Neuronal stem cell (in vitro differentiated cells): ENCODE measurements around the gene MAST4.
A peak's percentile ranks its signal among the peaks of the same experiment; 100 is the strongest.

ENCODE experiments used
- DNase-seq: peaks from one replicate; pipeline ENCODE4 v3.0.0-alpha.2; 2013; ENCODE audit warnings: low spot score
- H2AFZ ChIP-seq: one replicate; pipeline ENCODE4 v1.6.1; 2013; ENCODE audit warnings: mild to moderate bottlenecking, low read length, inconsistent platforms
- H2AK5ac ChIP-seq: 2 replicates; pipeline ENCODE4 v1.6.1; 2013; ENCODE audit warnings: low read depth, mild to moderate bottlenecking, inconsistent platforms, low read length, moderate library complexity, mixed read lengths
- H2BK120ac ChIP-seq: 2 replicates; pipeline ENCODE4 v1.6.1; 2013; ENCODE audit warnings: low read depth, mild to moderate bottlenecking, inconsistent platforms, low read length, moderate library complexity, mixed read lengths
- H2BK12ac ChIP-seq: one replicate; pipeline ENCODE4 v1.6.1; 2013; ENCODE audit warnings: low read length, inconsistent platforms
- H2BK15ac ChIP-seq: 2 replicates; pipeline ENCODE4 v1.6.1; 2013; ENCODE audit warnings: mild to moderate bottlenecking, low read length, inconsistent platforms, mixed read lengths
- H2BK5ac ChIP-seq: one replicate; pipeline ENCODE4 v1.6.1; 2013; ENCODE audit warnings: inconsistent platforms, mild to moderate bottlenecking, low read length, moderate library complexity
- H3K14ac ChIP-seq: one replicate; pipeline ENCODE4 v1.6.1; 2013; ENCODE audit warnings: low read length, inconsistent platforms
- H3K18ac ChIP-seq: 2 replicates; pipeline ENCODE4 v1.6.1; 2013; ENCODE audit warnings: low read length, inconsistent platforms
- H3K23ac ChIP-seq: 2 replicates; pipeline ENCODE4 v1.6.1; 2013; ENCODE audit warnings: low read depth, mild to moderate bottlenecking, mixed read lengths, low read length, inconsistent platforms; ENCODE audit not compliant: poor library complexity
- H3K27ac ChIP-seq: replicated peaks from 3 replicates; pipeline ENCODE4 v1.5.1; 2013; ENCODE audit warnings: low read length, inconsistent platforms
- H3K27me3 ChIP-seq, 3 experiments: 2 replicates each; pipeline ENCODE4 v1.6.1; 2013; ENCODE audit warnings: low read length in 3 of 3, mild to moderate bottlenecking in 2 of 3, inconsistent platforms in 1 of 3, low read depth in 1 of 3, mixed read lengths in 1 of 3, moderate library complexity in 1 of 3; ENCODE audit not compliant: control insufficient read depth in 3 of 3, insufficient read depth in 3 of 3
- H3K36me3 ChIP-seq, 2 donors: replicated peaks in 1 of 2; 2 replicates each; pipeline ENCODE4 v1.6.1; 2013; ENCODE audit warnings: low read length in 2 of 2; ENCODE audit not compliant: control insufficient read depth in 2 of 2, insufficient read depth in 2 of 2
- H3K4ac ChIP-seq: 2 replicates; pipeline ENCODE4 v1.6.1; 2013; ENCODE audit warnings: inconsistent platforms, mild to moderate bottlenecking, low read length, moderate library complexity
- H3K4me1 ChIP-seq, 2 donors: 1 replicate in 1 of 2; 2 replicates in 1 of 2; pipeline ENCODE4 v1.6.1; 2013; ENCODE audit warnings: low read length in 2 of 2, low read depth in 1 of 2; ENCODE audit not compliant: control insufficient read depth in 2 of 2, insufficient read depth in 1 of 2
- H3K4me2 ChIP-seq: one replicate; pipeline ENCODE4 v1.6.1; 2013; ENCODE audit warnings: mild to moderate bottlenecking, low read length, inconsistent platforms; ENCODE audit not compliant: insufficient read depth, poor library complexity, severe bottlenecking
- H3K4me3 ChIP-seq, 2 donors: 2 replicates each; pipeline ENCODE4 v1.5.1; 2013; ENCODE audit warnings: low read length in 2 of 2, mild to moderate bottlenecking in 2 of 2, inconsistent platforms in 1 of 2, moderate library complexity in 1 of 2
- H3K79me1 ChIP-seq: one replicate; pipeline ENCODE4 v1.6.1; 2013; ENCODE audit warnings: low read depth, mild to moderate bottlenecking, inconsistent platforms, low read length, moderate library complexity
- H3K9ac ChIP-seq: one replicate; pipeline ENCODE4 v1.6.1; 2013; ENCODE audit warnings: mild to moderate bottlenecking, low read depth, low read length, inconsistent platforms; ENCODE audit not compliant: poor library complexity
- H3K9me3 ChIP-seq, 2 donors: replicated peaks in 1 of 2; 2 replicates each; pipeline versions ENCODE3 to v1.6.1; 2013; ENCODE audit warnings: low read length in 2 of 2, mild to moderate bottlenecking in 2 of 2, inconsistent platforms in 1 of 2, low read depth in 1 of 2, mixed read lengths in 1 of 2, moderate library complexity in 1 of 2; ENCODE audit not compliant: control insufficient read depth in 2 of 2, insufficient read depth in 1 of 2
- H4K8ac ChIP-seq: one replicate; pipeline ENCODE4 v1.6.1; 2013; ENCODE audit warnings: low read depth, mild to moderate bottlenecking, inconsistent platforms, low read length, moderate library complexity
- H4K91ac ChIP-seq: one replicate; pipeline ENCODE4 v1.6.1; 2013; ENCODE audit warnings: low read length, low read depth, mild to moderate bottlenecking, inconsistent platforms; ENCODE audit not compliant: poor library complexity
- WGBS, 2 donors: extraction: QIAGEN DNeasy Blood & Tissue Kit; methylation state at CpG; one replicate each; pipeline ENCODE4 v1.1.7; 2013; ENCODE audit warnings: missing lambda C conversion rate in 2 of 2, mixed read lengths in 1 of 2; ENCODE audit not compliant: insufficient read length in 2 of 2, insufficient replicate concordance in 1 of 2; ENCODE audit errors: extremely low coverage in 2 of 2; 5-methylcytosine and 5-hydroxymethylcytosine counted together

Gene MAST4

DNA sequence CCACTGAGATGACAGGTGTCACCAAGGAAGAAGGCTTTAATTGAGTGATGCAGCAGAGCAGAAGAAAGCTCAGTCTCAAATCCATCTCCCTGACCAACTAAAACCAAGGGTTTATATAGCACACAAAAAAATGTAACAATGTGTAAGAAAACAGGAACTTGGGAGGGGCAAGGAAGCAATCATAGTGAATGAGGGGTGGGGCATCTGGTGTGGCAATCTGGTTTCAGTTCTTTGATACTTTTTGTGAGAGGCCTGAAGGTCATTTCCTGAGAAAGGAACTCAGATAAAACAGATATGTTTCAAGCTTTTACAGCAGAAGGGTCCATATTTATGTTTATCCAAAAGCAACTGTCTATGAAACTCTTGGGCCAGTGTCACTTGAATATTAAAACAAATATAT is 580.7 kb downstream of the MAST4 start:
- Histone ChIP-seq H2AFZ (no peak overlapping the region), H3K9me3 (no peaks in the 10 kb centered on the region), H2BK12ac (no peak overlapping the region), H3K9ac (no peak overlapping the region), H3K4me1 (peaks cover 5 to 11% of the 10 kb centered on the region in 2 donors), H3K14ac (no peak overlapping the region), H3K4ac (no peak overlapping the region), H3K4me2 (no peak overlapping the region), H3K18ac (no peak overlapping the region), H4K8ac (no peak overlapping the region), H2BK120ac (no peak overlapping the region), H3K27me3 (no peaks in the 10 kb centered on the region), H3K79me1 (no peaks in the 10 kb centered on the region), H2AK5ac (no peak overlapping the region), H3K23ac (no peak overlapping the region), H2BK5ac (no peak overlapping the region), H3K4me3 (no peak overlapping the region), H2BK15ac (no peak overlapping the region), H4K91ac (no peak overlapping the region), H3K27ac (no peak overlapping the region), H3K36me3 (no peaks in the 10 kb centered on the region)
- DNase-seq: no peak

DNA sequence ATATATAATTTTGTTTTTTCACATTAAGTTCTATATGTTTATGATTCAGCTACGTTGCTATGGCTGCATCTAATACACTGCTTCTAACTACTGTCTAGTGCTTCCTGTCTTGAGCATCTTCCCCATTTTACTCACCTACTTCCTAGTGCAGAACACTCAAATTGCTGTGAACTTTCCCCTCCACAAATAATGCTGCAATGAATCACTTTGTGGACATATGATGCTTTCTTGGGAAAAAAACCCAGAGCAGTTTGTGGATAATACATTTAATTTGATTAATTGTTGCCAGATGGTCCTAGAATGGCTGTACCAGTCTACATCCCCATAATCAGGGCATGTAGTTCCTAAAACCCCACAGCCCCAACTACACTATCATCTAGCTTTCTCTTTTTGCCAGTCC is 581.9 kb downstream of the MAST4 start:
- Histone ChIP-seq H3K14ac (no peak overlapping the region), H3K4me3 (no peak overlapping the region), H3K27ac (no peak overlapping the region), H3K9ac (no peak overlapping the region), H2BK15ac (no peak overlapping the region), H3K4me1 (peaks cover 7 to 18% of the 10 kb centered on the region in 2 donors), H3K4ac (no peak overlapping the region), H2BK12ac (no peak overlapping the region), H2AK5ac (no peak overlapping the region), H4K8ac (no peak overlapping the region), H3K18ac (no peak overlapping the region), H3K9me3 (no peaks in the 10 kb centered on the region), H3K36me3 (no peaks in the 10 kb centered on the region), H3K79me1 (no peaks in the 10 kb centered on the region), H2BK120ac (no peak overlapping the region), H2BK5ac (no peak overlapping the region), H3K23ac (no peak overlapping the region), H2AFZ (no peak overlapping the region), H3K27me3 (no peaks in the 10 kb centered on the region), H4K91ac (no peak overlapping the region), H3K4me2 (no peak overlapping the region)
- DNase-seq: no peak
- no CpG with 5 or more reads among the region's 1 CpG for WGBS, 2 donors

DNA sequence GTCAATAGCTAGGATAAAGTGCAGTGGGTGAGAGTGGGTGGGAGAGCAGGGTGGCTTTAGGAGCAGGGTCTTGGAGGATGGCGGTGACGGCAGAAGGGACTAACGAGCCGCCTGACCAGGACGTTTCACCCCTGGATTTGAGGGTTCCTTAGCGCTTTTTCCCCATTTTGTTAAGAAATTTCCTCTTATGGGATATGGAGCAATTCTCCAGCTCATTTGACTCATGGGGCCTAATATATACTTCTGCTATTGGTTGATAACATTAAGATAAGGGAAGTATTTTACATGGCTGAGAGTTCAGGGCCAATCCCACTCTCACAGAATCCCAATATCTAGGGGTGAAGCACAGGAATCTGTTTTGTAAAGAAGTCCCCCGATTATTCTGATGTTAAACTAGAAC is 582.8 kb downstream of the MAST4 start:
- H3K9ac ChIP-seq: no peak overlapping the region
- no peaks in the 10 kb centered on the region for H3K36me3 ChIP-seq
- H2BK5ac ChIP-seq: no peak overlapping the region
- H3K27ac ChIP-seq: no peak overlapping the region
- H2AFZ ChIP-seq: peak overlapping the region; percentile 72
- no peak overlapping the region for H4K8ac ChIP-seq
- H3K9me3 ChIP-seq: no peaks in the 10 kb centered on the region
- no CpG with 5 or more reads among the region's 7 CpGs for WGBS, 2 donors
- no peak overlapping the region for H2BK12ac ChIP-seq
- H2BK15ac ChIP-seq: no peak overlapping the region
- H3K18ac ChIP-seq: no peak overlapping the region
- H3K4ac ChIP-seq: no peak overlapping the region
- peaks cover 7 to 18% of the 10 kb centered on the region in 2 donors for H3K4me1 ChIP-seq
- no peak overlapping the region for H4K91ac ChIP-seq
- H2BK120ac ChIP-seq: no peak overlapping the region
- no peak overlapping the region for H3K4me3 ChIP-seq
- no peak overlapping the region for H2AK5ac ChIP-seq
- H3K27me3 ChIP-seq: no peaks in the 10 kb centered on the region
- H3K4me2 ChIP-seq: no peak overlapping the region
- no peak overlapping the region for H3K14ac ChIP-seq
- H3K79me1 ChIP-seq: no peaks in the 10 kb centered on the region
- DNase-seq: no peak
- no peak overlapping the region for H3K23ac ChIP-seq

DNA sequence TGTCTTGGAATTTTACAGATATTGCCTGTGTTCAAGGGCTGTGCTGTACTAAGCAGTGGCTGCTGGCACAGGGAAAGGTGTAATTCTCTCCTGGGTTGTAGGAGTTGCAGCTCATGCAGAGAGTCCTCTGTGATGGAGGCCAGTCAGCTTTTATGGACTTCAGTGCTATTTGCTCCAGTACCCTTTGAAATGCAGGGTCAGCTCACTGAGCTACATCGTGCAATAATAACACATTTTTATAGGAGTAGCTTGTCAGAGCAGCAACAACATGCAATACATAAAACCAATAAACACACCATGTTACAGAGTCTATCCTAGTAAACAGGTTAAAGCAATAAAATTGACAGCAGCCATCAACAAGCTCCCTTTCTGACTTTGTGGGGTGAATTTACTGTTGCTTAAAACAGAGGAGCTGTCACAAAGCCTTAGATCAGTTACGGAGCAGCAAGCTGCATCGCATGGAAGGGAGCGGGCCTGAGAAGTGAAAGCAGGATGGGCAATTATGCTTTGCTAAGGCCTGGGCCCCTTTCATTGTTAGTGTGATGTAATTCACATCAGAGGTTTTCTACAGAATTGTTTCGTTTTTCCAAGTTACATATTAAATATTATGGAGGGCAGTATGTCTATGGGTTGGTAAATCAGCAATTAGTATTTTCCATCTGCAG is 583.6 kb downstream of the MAST4 start:
- Histone ChIP-seq H3K27ac (no peak overlapping the region), H4K91ac (no peak overlapping the region), H3K23ac (no peak overlapping the region), H3K9ac (no peak overlapping the region), H2AK5ac (no peak overlapping the region), H2BK5ac (no peak overlapping the region), H4K8ac (no peak overlapping the region), H2BK12ac (no peak overlapping the region), H2AFZ (peak overlapping the region; percentile 72), H3K9me3 (no peaks in the 10 kb centered on the region), H3K27me3 (no peaks in the 10 kb centered on the region), H2BK15ac (no peak overlapping the region), H3K4me1 (peaks cover 7 to 18% of the 10 kb centered on the region in 2 donors), H3K4me2 (no peak overlapping the region), H3K4ac (no peak overlapping the region), H3K4me3 (no peak overlapping the region), H3K79me1 (no peaks in the 10 kb centered on the region), H3K14ac (no peak overlapping the region), H3K18ac (no peak overlapping the region), H2BK120ac (no peak overlapping the region), H3K36me3 (no peaks in the 10 kb centered on the region)
- no peak for DNase-seq
- WGBS, 2 donors: no CpG with 5 or more reads among the region's 5 CpGs
